NCI-H226 (cell line): ENCODE results near the gene PDE6B.
"Not testable (repeated sequence)": the region's sequence is repeated elsewhere in the genome, so short reads cannot be mapped to it uniquely, and the experiment has no call there.

ENCODE experiments used
- DNase-seq: peaks from one replicate; pipeline ENCODE4 v3.0.0-alpha.2; 2015

Gene PDE6B

DNA sequence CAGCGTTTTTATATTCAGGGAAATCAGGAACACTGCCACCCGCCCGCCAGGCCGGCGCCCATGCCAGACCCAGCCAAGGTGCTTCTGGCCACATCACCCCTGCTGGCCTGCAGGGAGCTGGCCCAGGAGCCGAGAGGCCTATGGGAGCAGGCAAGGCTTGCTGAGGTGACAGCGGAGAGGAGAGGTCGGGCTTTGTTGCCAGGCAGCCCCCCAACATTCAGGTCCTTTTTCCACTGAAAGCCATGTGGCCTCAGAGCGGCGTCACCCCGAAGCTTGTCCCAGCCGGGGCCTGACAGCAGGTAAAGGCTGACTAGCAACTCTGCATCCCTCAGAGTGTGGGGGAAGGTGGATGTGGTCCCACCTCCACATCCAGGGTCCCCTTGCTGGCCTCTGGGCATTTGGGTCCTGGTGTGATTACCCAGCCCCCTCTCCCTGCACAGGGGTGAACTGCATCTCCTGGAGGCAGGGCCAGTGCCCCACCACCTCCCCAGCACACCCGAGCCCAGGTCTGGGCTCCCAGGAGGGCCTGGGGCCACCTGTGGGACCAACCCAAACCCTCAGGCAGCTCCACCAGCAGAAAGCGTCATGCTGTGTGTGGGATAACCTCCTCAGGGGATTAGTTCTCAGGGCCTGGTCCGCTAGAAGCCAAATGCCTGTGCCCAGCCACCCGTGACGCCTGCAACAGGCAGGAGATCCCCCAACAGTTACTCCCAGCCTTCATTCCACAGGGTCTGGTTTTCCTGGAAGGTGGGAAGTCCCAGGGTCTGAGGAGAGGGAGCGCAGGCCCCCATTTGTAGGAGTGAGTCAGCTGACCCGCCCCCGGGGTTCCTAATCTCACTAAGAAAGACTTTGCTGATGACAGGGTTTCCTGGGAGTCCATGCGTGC, at the start of gene PDE6B:
Gene PDE6B (plus strand): TSS at position 869 of the 886 bp plus-strand sequence. CDS start 54 bp downstream, outside the sequence.
- DNase-seq: no peak

DNA sequence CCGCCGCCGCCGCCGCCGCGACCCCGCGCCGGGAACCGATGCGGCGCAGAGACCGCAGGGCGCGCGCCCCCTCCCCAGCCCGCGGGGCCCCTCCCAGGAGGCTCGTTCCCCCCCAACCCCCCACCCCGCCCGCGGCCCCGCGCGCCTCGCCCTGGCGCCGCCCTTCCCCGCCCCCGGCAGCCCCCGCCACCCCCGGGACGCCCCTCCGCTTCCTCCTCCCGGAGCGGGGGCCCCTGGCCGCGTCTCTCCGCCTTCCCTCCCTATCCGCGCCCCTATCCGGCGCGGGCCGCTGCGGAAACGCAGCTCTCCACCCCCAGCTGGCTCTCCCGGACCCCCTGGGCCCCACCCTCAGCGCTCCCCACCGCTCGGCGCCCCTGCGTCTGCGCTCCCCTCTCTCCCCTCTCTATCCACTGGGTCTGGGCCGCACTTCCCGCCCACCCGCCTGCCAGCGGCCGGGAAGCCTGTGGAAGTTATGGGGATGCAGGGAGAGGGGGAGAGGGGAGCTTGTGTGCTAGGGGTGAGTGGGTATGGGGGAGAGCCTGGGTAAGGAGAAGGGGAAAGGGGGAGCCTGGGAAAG, 49.0 kb upstream of the PDE6B start, which contains the start of gene TMEM271:
Gene TMEM271 (minus strand): TSS at position 51 of the 577 bp plus-strand sequence. CDS start 233 bp downstream, outside the sequence.
- DNase-seq: no peak

DNA sequence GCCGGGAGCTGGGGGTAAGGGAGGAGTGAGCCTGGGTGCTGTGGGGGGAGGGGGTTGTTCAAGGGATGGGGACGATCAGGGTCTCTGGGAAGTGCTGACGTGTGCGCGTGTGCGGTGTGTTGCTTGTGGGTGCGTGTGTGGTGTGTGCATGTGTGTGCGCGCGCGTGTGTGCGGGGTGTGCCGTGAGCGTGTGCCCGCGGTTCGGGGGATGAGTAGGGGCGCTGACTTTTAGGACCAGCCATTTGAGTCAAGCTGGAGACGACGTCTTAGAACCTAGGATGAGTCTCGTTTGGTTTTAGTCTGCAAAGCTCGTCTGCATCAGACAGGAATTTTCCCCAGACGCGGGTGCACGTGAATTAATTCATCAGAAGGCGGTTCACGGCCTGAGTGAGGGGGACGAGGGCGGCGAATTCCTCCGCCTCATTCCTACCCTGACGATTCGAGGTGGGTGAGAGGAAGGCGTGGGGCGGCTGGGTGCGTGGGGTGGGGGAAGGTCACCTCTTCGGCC, 48.3 kb upstream of the PDE6B start:
- no peak for DNase-seq

GRCh38 chr4:577499-578450, 47.6 kb upstream of the PDE6B start:
- no peak for DNase-seq

GRCh38 chr4:578451-579443, 46.6 kb upstream of the PDE6B start:
- DNase-seq: no peak

DNA sequence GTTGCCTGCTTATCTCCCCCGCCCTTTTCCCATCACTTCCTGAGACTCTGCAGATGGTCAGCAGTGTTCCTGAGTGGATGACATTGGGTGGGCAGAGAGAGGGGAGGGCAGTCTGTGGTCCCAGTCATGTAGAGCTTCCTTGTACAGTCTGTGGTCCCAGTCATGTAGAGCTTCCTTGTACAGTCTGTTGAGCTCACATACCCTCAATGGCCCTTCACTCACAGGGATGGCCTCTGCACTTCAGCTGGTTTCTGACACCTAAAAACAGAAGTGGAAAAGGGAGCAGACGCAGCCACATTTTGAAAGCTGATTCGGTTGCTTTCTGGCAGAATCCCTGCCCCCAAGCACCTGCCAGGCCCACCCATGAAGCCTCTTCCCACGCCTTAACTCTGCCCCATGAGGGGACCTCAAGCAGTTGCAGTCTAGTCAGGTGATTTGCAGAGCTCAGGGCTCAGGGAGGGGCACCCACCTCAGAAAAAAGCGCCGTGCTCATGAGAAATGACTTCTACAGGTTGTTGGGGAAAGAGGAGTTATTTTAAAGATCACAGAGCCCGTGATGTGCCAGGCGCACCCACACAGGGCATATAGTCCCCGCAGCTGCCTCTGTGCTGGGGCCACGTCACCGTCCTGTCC, 45.7 kb upstream of the PDE6B start:
- no peak for DNase-seq

- no peak for DNase-seq
These were observed 44.2 kb upstream of the PDE6B start for GRCh38 chr4:581181-581580.

DNA sequence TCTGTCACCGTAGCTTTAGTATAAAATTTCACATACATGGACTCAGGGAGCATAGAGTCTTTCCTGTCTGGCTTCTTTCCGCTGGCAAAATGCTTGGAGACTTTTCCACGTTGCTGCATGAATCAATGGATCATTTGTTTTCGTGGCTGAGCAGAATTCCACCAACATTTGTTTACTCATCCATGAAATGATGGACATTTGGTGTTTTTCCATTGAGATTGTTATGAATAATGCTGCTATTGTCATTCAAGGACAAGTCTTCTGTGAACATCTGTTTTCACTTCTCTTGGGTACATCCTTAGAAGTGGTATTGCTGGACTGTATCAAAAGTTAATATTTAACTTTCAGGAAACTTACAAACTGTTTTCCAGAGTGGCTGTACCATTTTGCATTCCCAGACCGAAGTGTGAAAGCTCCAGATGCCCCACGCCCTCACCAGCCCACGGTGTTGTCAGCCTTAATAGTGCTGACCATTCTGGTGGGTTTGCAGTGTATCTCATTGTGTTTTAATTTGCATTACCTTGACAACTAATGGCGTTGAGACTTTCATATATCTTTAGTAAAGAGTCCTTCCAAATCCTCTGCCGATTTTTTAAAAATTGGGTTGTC, 43.5 kb upstream of the PDE6B start:
- no peak for DNase-seq

- no peak for DNase-seq
These were observed 41.6 kb upstream of the PDE6B start for GRCh38 chr4:583820-584219.

DNA sequence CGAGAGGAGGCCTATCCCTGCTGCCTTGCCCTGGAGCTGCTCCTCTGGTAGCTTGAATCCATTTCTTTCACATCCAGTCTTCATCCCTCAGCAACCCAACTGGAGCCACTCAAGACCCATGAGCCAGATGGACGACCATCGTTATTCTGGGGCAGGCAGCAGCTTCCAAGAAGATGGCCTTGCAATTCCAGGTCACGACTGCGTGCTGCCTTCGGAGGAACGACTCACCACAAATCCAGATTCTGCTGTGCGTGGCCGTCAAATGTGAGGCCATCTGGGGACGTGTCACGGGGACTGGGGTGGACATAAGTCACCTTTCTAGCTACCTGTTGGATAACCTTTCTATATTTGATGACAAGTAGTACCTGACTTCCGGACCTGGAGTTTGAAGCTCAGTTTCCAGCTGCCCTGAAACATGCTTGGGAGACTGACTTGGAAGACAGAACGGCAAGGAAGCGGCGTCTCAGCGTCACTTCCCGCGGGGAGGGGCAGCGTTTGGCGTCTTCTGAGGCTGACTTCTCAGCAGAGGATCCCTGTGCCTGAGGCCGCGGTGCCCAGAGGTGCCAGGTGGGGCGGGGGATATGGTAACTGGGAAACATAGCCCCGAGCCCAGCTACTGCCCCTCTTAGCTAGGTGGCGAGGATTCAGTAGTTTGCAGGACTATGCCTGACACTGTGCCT, 37.6 kb upstream of the PDE6B start:
- DNase-seq: no peak

DNA sequence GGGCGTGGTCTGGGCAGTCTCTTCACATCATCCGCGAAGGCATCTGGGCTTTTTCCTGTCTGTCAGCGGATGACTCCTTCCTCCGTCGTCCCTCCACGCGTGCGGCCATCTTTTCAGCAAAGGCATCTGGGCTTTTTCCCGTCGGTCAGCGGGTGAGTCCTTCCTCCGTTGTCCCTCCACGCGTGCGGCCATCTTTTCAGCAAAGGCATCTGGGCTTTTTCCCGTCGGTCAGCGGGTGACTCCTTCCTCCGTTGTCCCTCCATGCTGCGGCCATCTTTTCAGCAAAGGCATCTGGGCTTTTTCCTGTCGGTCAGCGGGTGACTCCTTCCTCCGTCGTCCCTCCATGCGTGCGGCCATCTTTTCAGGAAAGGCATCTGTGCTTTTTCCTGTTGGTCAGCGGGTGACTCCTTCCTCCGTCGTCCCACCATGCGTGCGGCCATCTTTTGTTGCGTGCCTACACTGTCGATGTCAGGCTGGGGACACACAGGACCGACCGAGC, 37.0 kb upstream of the PDE6B start:
- no peak for DNase-seq

- DNase-seq: no peak
These were observed 36.0 kb upstream of the PDE6B start for GRCh38 chr4:589219-589963.

- DNase-seq: no peak
These were observed 35.0 kb upstream of the PDE6B start for GRCh38 chr4:590313-590841.

GRCh38 chr4:592178-592577, 33.2 kb upstream of the PDE6B start:
- not testable (repeated sequence) for DNase-seq

GRCh38 chr4:592825-593520, 32.4 kb upstream of the PDE6B start:
- DNase-seq: no peak

DNA sequence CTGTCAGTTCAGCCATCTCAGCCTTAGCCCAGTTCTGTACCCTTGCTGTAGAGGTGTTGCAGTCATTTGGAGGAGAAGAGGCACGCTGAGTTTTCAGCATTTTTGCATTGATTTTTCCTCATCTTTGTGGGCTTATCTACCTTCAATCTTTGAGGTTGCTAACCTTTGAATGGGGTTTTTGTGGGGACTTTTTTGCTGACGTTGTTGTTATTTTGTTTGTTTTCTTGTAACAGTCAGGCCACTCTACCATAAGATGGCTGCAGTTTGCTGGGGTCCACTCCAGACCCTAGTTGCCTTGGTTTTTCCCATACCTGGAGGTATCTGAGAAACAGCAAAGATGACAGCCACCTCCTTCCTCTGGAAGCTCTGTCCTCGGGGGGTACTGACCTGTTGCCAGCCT, 26.4 kb upstream of the PDE6B start:
- no peak for DNase-seq

- DNase-seq: no peak
These were observed 25.2 kb upstream of the PDE6B start for GRCh38 chr4:600166-600565.

DNA sequence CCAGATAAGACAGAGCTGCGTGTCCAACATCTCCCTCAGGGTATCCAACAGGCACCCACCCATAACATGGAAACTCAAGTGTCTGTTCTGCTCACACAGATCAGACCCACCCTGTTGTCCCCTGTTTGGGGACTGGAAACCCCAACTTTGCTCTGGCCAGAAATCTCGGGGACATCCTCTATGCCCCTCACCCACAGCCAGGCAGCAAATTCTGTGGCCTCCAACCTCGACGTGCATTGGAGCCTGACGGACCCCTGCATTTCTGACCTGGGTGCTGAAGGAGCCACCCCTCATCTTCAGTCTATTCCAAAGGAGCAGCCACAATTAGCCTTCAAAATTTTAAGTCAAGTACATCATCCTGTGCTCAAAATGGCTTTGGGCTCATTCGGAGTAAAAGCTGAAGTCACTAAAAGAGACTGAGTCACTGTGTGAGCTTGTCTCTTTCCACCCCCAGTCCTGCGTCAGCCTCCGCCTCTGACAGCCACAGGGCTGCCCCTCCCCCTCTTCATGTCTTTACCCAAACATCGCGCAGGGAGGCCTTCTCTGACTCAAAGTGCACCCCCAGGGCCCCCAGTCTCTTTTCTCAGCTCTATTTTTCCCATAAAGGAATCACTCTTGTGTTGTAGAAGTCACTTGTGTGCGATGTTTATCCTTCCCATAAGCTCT, 24.4 kb upstream of the PDE6B start:
- DNase-seq: no peak
